D341Med (cell line): ENCODE results near the gene ZNF296.
A peak's percentile ranks its signal among the peaks of the same experiment; 100 is the strongest.

Experiments
- DNase-seq: peaks from one replicate; pipeline ENCODE4 v3.0.0; 2012; ENCODE audit warnings: low spot score

The ZNF296 gene

DNA sequence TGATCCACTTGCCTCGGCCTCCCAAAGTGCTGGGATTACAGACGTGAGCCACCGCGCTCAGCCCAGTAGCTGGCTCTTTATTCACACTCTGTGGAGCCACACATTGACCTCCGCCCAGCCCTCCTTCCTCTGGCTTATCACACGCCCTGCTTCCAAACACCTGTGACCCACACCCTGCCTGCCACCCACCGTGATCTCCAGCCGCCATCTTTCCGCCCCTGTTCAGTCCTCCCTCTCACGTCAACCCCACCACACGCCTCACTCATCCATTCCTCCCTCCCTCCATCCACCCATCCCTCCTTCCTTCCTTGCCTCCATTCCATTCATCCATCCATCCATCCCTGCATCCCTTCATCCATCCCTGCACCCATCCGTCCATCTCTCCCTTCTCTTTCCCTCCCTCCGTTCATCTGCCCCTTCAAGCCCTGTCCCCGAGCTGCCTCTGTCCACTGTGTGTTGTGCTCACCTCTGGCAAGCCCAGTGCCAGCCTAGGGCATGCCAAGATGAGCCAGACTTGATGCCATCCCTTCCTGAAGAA, 17.6 kb downstream of the ZNF296 start:
- DNase-seq: no peak

GRCh38 chr19:45057444-45057843, 18.8 kb downstream of the ZNF296 start:
- no peak for DNase-seq

- DNase-seq: no peak
Observed at GRCh38 chr19:45056831-45057230, 19.4 kb downstream of the ZNF296 start.

DNA sequence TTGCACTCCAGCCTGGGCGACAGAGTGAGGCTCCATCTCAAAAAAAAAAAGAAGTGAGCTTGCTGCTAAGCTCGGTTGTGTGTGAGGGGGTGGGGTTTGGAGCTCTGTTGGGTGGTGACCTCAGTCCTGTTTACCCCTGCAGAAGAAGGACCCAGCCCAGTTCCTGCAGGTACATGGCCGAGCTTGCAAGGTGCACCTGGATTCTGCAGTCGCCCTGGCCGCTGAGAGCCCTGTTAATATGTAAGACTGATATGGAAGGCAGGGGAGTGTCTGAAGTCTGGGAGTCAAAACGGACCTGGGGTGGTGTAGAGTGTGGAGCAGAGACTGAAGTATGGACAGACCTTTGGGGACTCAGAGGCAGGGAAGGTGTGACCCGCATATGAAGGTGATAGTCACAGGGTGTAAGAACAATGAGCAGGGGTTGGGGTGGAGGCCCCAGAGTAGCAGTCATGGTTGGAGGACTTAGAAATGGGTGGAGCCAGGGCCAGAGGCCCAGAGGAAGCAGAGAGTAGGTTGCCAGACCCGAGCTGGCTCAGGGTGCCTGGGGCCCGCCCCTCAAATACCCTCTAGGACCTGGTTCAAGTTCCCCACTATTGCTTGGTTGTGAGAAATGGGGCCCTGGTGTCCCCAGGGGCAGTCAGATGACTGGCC, 24.2 kb downstream of the ZNF296 start:
- DNase-seq: no peak

DNA sequence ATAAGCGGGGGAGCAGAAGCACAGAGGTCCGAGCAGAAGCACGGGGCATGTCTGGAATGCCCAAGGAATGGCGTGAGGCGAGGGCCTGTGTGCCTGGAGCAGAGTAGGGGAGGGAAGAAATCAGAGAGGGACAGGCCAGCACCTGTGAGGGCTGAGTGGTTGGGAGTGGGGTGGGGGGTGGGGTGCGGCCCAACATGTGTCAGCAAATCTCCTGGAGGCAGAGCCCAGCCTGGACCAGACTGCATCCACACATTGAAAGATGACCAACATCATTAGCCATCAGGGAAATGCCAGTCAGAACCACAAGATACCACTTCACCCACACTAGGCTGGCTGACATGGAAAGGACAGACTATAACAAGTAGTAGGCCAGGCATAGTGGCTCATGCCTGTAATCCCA, 26.2 kb downstream of the ZNF296 start:
- DNase-seq: no peak

DNA sequence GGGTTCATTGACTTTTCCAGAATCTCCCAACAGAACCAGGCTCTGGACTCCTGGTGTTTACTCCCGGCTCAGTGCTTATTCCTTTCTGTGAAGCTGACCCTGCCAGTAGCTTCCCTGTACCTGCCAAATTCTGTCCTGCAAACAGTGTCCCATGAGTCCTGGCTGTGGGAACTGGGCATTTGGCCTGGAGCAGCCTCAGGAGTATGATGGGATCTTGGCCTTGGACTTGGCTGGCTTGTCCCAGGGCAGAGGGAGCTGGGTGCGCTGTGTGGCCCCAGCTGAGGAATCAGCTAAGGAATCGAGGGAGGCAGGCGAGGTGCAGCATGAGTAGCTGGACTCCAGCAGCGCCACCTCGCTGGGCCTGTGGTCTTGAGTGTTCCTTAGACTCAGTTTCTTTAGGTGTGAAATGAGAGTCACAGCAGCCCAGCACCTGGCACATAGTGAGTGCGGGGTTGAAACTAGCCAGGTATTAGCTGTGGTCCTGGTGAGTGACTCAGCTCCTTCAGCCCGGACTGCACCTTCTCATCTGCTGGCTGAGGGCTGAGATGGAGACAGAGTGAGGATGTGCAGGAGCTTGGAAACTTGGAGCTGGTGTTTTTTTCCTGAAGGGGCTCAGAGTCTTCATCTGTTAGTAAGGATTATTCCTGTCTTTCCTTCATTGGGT, 27.1 kb downstream of the ZNF296 start:
- DNase-seq: no peak

GRCh38 chr19:45047188-45047797, 29.0 kb downstream of the ZNF296 start:
- DNase-seq: no peak

DNA sequence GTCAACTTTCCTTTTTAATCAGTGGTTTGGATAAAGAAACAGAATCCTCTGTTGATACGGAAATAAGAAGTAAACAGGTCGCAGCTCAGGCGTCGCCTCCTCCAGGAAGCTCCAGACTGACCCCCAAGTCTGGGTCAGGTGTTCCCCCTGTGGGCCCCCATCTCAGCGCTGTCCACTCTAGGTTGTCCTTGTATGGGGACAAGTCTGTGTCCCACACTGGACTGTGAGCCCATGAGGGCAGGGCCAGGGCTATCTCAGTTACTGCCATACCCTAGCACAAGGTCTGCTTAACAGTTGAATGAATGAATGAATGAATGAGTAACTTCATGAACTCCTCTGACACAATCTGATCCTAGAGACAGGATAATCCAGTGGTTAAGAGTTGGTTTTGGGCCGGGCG, 29.9 kb downstream of the ZNF296 start:
- DNase-seq: no peak

DNA sequence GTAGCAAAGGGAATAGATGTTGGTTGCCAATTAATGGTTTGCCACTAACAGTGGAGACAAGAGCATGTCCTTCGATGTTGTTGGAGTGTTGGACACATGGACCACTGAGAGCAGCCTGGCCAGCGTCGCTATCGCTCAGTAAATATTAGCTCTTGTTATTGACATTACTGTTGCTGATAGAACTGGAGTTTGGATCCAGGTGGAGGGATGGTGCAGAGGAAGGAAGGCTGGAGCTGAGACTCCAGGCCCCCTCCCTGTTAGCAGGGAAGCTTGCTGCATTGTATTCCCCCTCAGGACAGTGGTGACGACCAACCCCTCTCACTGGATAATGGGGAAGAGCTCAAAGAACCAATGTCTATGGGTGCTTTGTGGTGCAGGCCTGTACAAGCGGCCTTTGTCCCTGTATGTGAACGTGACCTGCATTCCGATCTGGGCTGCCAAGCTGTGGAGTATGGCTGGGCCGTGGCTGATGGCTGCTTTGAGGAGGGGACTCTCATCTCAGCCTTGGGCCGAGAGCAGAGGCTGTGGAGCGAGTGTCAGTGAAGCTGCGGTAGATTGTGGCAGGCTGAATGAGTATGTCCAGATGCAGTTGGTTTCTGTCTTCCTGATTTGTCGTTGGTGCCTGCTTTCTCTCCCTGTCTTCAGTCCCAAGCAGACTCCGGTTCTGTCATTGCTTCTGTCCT, 30.5 kb downstream of the ZNF296 start:
- DNase-seq: no peak

- no peak for DNase-seq
Observed at GRCh38 chr19:45041125-45041524, 35.2 kb downstream of the ZNF296 start.

GRCh38 chr19:45040059-45040771, 36.1 kb downstream of the ZNF296 start:
- no peak for DNase-seq

- DNase-seq: peak; percentile 98
Observed at GRCh38 chr19:45038931-45039893, 37.1 kb downstream of the ZNF296 start, which contains the start of gene CLASRP. Gene CLASRP, plus strand, starts transcription at chr19:45039045. Its CDS starts 1,168 bp downstream, at chr19:45040213.

DNA sequence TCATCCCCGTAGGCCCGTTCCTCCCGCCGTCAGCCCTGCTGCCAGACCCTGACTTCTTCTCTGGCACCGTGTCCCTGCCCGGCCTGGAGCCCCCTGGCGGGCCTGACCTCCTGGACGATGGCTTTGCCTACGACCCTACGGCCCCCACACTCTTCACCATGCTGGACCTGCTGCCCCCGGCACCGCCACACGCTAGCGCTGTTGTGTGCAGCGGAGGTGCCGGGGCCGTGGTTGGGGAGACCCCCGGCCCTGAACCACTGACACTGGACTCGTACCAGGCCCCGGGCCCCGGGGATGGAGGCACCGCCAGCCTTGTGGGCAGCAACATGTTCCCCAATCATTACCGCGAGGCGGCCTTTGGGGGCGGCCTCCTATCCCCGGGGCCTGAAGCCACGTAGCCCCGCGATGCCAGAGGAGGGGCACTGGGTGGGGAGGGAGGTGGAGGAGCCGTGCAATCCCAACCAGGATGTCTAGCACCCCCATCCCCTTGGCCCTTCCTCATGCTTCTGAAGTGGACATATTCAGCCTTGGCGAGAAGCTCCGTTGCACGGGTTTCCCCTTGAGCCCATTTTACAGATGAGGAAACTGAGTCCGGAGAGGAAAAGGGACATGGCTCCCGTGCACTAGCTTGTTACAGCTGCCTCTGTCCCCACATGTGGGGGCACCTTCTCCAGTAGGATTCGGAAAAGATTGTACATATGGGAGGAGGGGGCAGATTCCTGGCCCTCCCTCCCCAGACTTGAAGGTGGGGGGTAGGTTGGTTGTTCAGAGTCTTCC, 38.7 kb downstream of the ZNF296 start:
- no peak for DNase-seq

- no peak for DNase-seq
Observed at GRCh38 chr19:45035755-45036154, 40.5 kb downstream of the ZNF296 start.

DNA sequence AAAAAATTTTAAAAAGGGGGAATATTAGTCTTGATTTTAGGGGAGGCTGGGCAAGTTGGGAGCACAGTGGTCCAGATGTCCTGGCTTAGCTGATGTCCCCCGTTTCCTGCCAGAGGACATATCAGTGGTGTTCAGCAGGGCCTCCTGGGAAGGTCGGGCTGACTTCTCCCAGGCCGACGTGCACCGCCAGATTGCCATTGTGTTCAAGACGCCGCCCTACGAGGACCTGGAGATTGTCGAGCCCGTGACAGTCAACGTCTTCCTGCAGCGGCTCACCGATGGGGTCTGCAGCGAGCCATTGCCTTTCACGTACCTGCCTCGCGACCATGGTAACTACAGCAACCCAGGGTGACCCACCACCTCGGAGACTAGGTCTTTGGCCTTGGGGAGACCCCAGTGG, 43.9 kb downstream of the ZNF296 start:
- DNase-seq: no peak

DNA sequence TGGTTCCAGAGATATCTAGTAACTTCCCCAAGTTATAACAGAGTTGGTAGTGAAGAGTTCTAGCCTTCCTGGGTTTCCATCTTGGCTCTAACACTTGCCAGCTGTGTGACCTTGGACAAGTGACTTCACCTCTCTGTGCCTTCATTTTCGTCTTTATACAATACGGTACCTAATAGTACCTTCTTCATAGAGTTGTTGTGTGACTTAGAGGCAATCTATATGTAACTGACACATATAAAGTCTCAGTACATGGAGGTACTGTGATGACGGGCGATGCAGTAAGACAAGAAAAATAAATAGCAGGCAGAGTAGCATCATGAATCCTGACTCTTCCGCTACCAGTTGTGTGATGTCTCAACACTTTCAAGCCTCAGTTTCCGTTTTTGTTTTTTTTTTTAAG, 45.5 kb downstream of the ZNF296 start:
- no peak for DNase-seq

- DNase-seq: no peak
Observed at GRCh38 chr19:45027371-45027770, 48.9 kb downstream of the ZNF296 start.

DNA sequence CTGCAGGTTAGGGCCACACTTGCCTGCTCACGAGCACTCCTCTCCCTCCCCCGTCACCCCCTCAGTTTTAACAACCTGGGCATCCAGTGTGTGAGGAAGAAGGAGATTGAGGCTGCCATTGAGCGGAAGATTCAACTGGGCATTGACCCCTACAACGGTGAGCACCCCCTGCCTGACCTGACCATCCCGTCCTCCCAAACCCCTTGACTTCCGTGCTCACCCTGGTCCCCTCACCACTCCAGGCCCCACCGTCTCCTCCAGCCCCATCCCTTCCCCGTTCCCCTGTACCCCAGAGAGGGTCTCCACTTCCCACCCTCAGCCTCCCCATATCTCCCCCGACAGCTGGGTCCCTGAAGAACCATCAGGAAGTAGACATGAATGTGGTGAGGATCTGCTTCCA, 51.0 kb downstream of the ZNF296 start:
- no peak for DNase-seq

DNA sequence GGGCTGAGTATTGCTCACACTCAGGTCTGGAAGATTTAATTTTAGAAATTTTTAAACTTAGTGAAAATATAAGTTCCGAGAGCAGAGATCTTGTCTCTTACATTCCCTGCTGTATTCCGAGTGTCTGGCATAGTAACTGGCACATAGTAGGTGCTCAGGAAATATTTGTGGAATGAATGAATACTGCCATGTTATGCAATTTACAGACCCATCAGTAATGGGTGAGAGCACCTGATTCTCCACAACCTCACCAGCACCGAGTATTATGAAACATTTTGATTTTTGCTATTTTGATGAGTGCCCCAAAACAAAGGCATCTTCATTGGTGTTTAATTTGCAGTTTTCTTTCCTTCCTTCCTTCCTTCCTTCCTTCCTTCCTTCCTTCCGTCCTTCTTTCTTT, 53.2 kb downstream of the ZNF296 start:
- DNase-seq: no peak

DNA sequence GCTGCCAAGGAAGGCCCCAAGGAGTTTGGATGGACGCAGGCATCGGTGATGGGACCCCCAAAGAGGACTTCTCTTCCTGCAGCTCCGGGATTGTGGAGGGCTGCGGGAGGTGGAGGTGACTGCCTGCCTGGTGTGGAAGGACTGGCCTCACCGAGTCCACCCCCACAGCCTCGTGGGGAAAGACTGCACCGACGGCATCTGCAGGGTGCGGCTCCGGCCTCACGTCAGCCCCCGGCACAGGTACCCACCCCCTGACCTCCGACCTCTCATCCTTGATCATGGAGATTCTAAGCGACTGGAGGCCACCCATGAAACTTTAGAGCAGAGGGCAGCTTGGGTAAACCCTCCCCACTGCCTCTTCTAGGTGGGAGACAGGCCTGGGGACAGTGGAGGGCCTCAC, 54.3 kb downstream of the ZNF296 start:
- no peak for DNase-seq
